Naive thymus-derived CD4-positive, alpha-beta T cell (primary cell): ENCODE data around the gene PIGV. TPM values are rescaled to one million over a fixed set of nuclear protein-coding genes. Genes with fewer than 3 reads are reported as not detected.

Experiments used
- ATAC-seq: fragments of 150-1000 bp; cut with Tn5 transposase; 2 replicates; pipeline ENCODE4 v1.10.0; 2021; ENCODE audit warnings: mild to moderate bottlenecking, moderate library complexity
- CTCF ChIA-PET: fragments of 350-600 bp; sonication (Branson Sonifier 250); formaldehyde crosslinking; loops from one replicate; lab custom pipeline; 2021; ENCODE audit warnings: antibody characterized with exemption; lab: Charles Lee
- POLR2A ChIA-PET: fragments of 350-600 bp; sonication (Branson Sonifier 250); formaldehyde crosslinking; loops from one replicate; lab custom pipeline; 2021; ENCODE audit warnings: antibody characterized with exemption, inconsistent platforms; lab: Charles Lee
- DNase-seq, 9 donors: peaks; one replicate each; pipeline versions ENCODE4 v3.0.0 to v3.0.0-alpha.2; 2020 to 2022; ENCODE audit warnings: mixed read lengths in 1 of 9
- H3K27ac ChIP-seq: one replicate; pipeline ENCODE4 v1.7.0; 2013; ENCODE audit warnings: mild to moderate bottlenecking, low read depth, low read length, moderate library complexity
- H3K27me3 ChIP-seq, 2 donors: one replicate each; pipeline ENCODE4 v1.7.0; 2013; ENCODE audit warnings: low read length in 2 of 2, mild to moderate bottlenecking in 2 of 2, moderate library complexity in 2 of 2; ENCODE audit not compliant: control insufficient read depth in 2 of 2, insufficient read depth in 2 of 2
- H3K36me3 ChIP-seq, 3 experiments: 1 replicate in 2 of 3; 2 replicates in 1 of 3; pipeline ENCODE4 v1.7.0; 2013; ENCODE audit warnings: low read length in 3 of 3, mild to moderate bottlenecking in 3 of 3, moderate library complexity in 1 of 3; ENCODE audit not compliant: insufficient read depth in 3 of 3, control insufficient read depth in 2 of 3
- H3K4me1 ChIP-seq, 2 donors: one replicate each; pipeline ENCODE4 v1.7.0; 2013; ENCODE audit warnings: low read length in 2 of 2, mild to moderate bottlenecking in 2 of 2, moderate library complexity in 1 of 2; ENCODE audit not compliant: control insufficient read depth in 2 of 2, insufficient read depth in 2 of 2
- H3K4me3 ChIP-seq: 2 replicates; pipeline ENCODE4 v1.7.0; 2013; ENCODE audit warnings: mild to moderate bottlenecking, low read length
- H3K9me3 ChIP-seq, 3 experiments: 1 replicate in 2 of 3; 2 replicates in 1 of 3; pipeline ENCODE4 v1.7.0; 2013; ENCODE audit warnings: low read length in 3 of 3; ENCODE audit not compliant: control insufficient read depth in 2 of 3
- H3K27ac Mint-ChIP-seq, 9 donors: one replicate each; pipeline ENCODE4 v1.8.0; 2020 to 2022; ENCODE audit warnings: mixed read lengths in 9 of 9, mild to moderate bottlenecking in 8 of 9, moderate library complexity in 5 of 9, inconsistent platforms in 2 of 9
- H3K27me3 Mint-ChIP-seq, 5 donors: one replicate each; pipeline ENCODE4 v1.8.0; 2021 to 2022; ENCODE audit warnings: mixed read lengths in 5 of 5, mild to moderate bottlenecking in 1 of 5
- H3K36me3 Mint-ChIP-seq, 5 donors: one replicate each; pipeline ENCODE4 v1.8.0; 2020 to 2022; ENCODE audit warnings: mixed read lengths in 5 of 5, mild to moderate bottlenecking in 3 of 5, inconsistent platforms in 1 of 5
- H3K4me1 Mint-ChIP-seq, 7 donors: one replicate each; pipeline ENCODE4 v1.8.0; 2020 to 2022; ENCODE audit warnings: mixed read lengths in 7 of 7, mild to moderate bottlenecking in 3 of 7, inconsistent platforms in 1 of 7
- H3K4me3 Mint-ChIP-seq, 10 donors: one replicate each; pipeline ENCODE4 v1.8.0; 2020 to 2022; ENCODE audit warnings: mild to moderate bottlenecking in 10 of 10, mixed read lengths in 10 of 10, moderate library complexity in 6 of 10, inconsistent platforms in 2 of 10
- H3K9me3 Mint-ChIP-seq, 11 donors: one replicate each; pipeline ENCODE4 v1.8.0; 2020 to 2022; ENCODE audit warnings: mixed read lengths in 11 of 11, mild to moderate bottlenecking in 4 of 11, inconsistent platforms in 1 of 11, moderate library complexity in 1 of 11
- intact Hi-C, 2 donors: fragments of 100-400 bp; cut with micrococcal nuclease; formaldehyde crosslinking; loops; one replicate each; pipeline ENCODE4 v1.15.1; 2023
- polyA plus RNA-seq, 2 donors: library from polyadenylated mRNA; unstranded; fragments of 300-500 nt; fragmentation: Illumina TruSeq; gene quantifications; one replicate each; pipeline ENCODE4 v1.2.3, GENCODE V29; 2021
- total RNA-seq, 6 experiments: library from RNA in 5 of 6; stranded (reverse) in 5 of 6; gene quantifications; 1 replicate in 5 of 6; 2 replicates in 1 of 6; pipeline ENCODE4 v1.2.3 and lab custom pipeline; 2021 to 2026

Gene PIGV
- total and polyA plus RNA-seq, 7 experiments from 2014 or later, result 7.0 to 17.9 (median 14.8) TPM

GRCh38 chr1:26768755-26769154, 19.0 kb upstream of the PIGV start:
- Histone ChIP-seq H3K9me3 (no peaks in the 10 kb centered on the region), H3K36me3 (peaks cover 41 to 96% (median 50%) of the 10 kb centered on the region in 3 experiments), H3K27me3 (no peaks in the 10 kb centered on the region), H3K4me1 (peaks cover 0 to 2% of the 10 kb centered on the region in 2 donors), H3K4me3 (no peak overlapping the region), H3K27ac (peak overlapping the region; percentile 19)
- H3K36me3 Mint-ChIP-seq, result peaks cover 0 to 58% (median 43%) of the 10 kb centered on the region in 5 donors
- H3K27me3 Mint-ChIP-seq, result no peaks in the 10 kb centered on the region
- ATAC-seq, result no peak
- peaks cover 0 to 44% (median 13%) of the 10 kb centered on the region in 7 donors for H3K4me1 Mint-ChIP-seq
- ChIA-PET CTCF (no interaction called here), POLR2A (interaction anchor here (0.8 to 3.5 kb wide), 5 partner anchors 16 to 76 kb away, joined by 3 to 13 read pairs (median 6); partner anchors contain the start of gene PIGV)
- DNase-seq, result no peak
- no peak overlapping the region for H3K4me3 Mint-ChIP-seq
- intact Hi-C loops, result no loop called here
- H3K27ac Mint-ChIP-seq, result peak overlapping the region; percentile 33 to 82 (median 76)
- H3K9me3 Mint-ChIP-seq, result no peaks in the 10 kb centered on the region

- Mint-ChIP-seq H3K9me3 (no peaks in the 10 kb centered on the region), H3K27ac (peak overlapping the region in 8 of 9 donors; percentile 13 to 78 (median 68)), H3K4me3 (no peak overlapping the region), H3K27me3 (no peaks in the 10 kb centered on the region), H3K4me1 (peaks cover 0 to 44% (median 9%) of the 10 kb centered on the region in 7 donors), H3K36me3 (peaks cover 10 to 75% (median 45%) of the 10 kb centered on the region in 5 donors)
- intact Hi-C loops, result no loop called here
- no peaks in the 10 kb centered on the region for H3K4me1 ChIP-seq
- H3K27me3 ChIP-seq, result no peaks in the 10 kb centered on the region
- ChIA-PET CTCF (interaction anchor here (1.9 kb wide), 1 partner anchor 18 kb away, joined by 5 read pairs; no protein-coding TSS in a partner anchor), POLR2A (interaction anchor here (0.6 to 1.3 kb wide), 5 partner anchors 10 to 28 kb away, joined by 3 to 11 read pairs (median 5); partner anchors contain the start of gene PIGV)
- H3K4me3 ChIP-seq, result no peak overlapping the region
- peaks cover 58 to 100% (median 66%) of the 10 kb centered on the region in 3 experiments for H3K36me3 ChIP-seq
- no peak for ATAC-seq
- no peaks in the 10 kb centered on the region for H3K9me3 ChIP-seq
- peak overlapping the region; percentile 25 for H3K27ac ChIP-seq
- no peak for DNase-seq
Measured at GRCh38 chr1:26771285-26771642, 16.5 kb upstream of the PIGV start.

GRCh38 chr1:26771643-26772321, 16.0 kb upstream of the PIGV start:
- Histone ChIP-seq H3K27me3 (no peaks in the 10 kb centered on the region), H3K4me3 (no peak overlapping the region), H3K4me1 (no peaks in the 10 kb centered on the region), H3K36me3 (peaks cover 58 to 100% (median 60%) of the 10 kb centered on the region in 3 experiments), H3K27ac (peak overlapping the region; percentile 25), H3K9me3 (no peaks in the 10 kb centered on the region)
- Mint-ChIP-seq H3K9me3 (no peaks in the 10 kb centered on the region), H3K27me3 (no peaks in the 10 kb centered on the region), H3K4me3 (no peak overlapping the region), H3K4me1 (peaks cover 0 to 42% (median 7%) of the 10 kb centered on the region in 7 donors), H3K36me3 (peaks cover 10 to 77% (median 49%) of the 10 kb centered on the region in 5 donors), H3K27ac (peak overlapping the region in 8 of 9 donors; percentile 55 to 78 (median 68))
- intact Hi-C loops, result no loop called here
- CTCF ChIA-PET, result interaction anchor here (1.9 kb wide), 1 partner anchor 17 kb away, joined by 5 read pairs; no protein-coding TSS in a partner anchor
- DNase-seq, result no peak
- ATAC-seq, result peak; percentile 54
- POLR2A ChIA-PET, result interaction anchor here (0.6 to 1.3 kb wide), 5 partner anchors 10 to 29 kb away, joined by 3 to 11 read pairs (median 5); partner anchors contain the start of gene PIGV

GRCh38 chr1:26772687-26773086, 15.1 kb upstream of the PIGV start:
- DNase-seq (no peak), ATAC-seq (no peak)
- ChIA-PET CTCF (no interaction called here), POLR2A (interaction anchor here (1.3 kb wide), 1 partner anchor 30 kb away, joined by 3 read pairs; no protein-coding TSS in a partner anchor)
- H3K27me3 Mint-ChIP-seq, result no peaks in the 10 kb centered on the region
- H3K9me3 Mint-ChIP-seq, result no peaks in the 10 kb centered on the region
- H3K4me3 Mint-ChIP-seq, result no peak overlapping the region
- H3K4me1 ChIP-seq, result no peaks in the 10 kb centered on the region
- no peaks in the 10 kb centered on the region for H3K27me3 ChIP-seq
- no peak overlapping the region for H3K4me3 ChIP-seq
- H3K4me1 Mint-ChIP-seq, result peaks cover 0 to 36% (median 4%) of the 10 kb centered on the region in 7 donors
- peaks cover 10 to 70% (median 47%) of the 10 kb centered on the region in 5 donors for H3K36me3 Mint-ChIP-seq
- peak overlapping the region in 5 of 9 donors; percentile 18 to 72 (median 67) for H3K27ac Mint-ChIP-seq
- H3K36me3 ChIP-seq, result peaks cover 51 to 99% (median 63%) of the 10 kb centered on the region in 3 experiments
- H3K9me3 ChIP-seq, result no peaks in the 10 kb centered on the region
- intact Hi-C loops, result no loop called here
- no peak overlapping the region for H3K27ac ChIP-seq

GRCh38 chr1:26774462-26774861, 13.3 kb upstream of the PIGV start:
- H3K9me3 Mint-ChIP-seq, result no peaks in the 10 kb centered on the region
- peaks cover 21 to 65% (median 49%) of the 10 kb centered on the region in 5 donors for H3K36me3 Mint-ChIP-seq
- CTCF ChIA-PET, result no interaction called here

GRCh38 chr1:26775666-26776065, 12.1 kb upstream of the PIGV start:
- Histone ChIP-seq H3K36me3 (peaks cover 33 to 98% (median 64%) of the 10 kb centered on the region in 3 experiments), H3K4me3 (no peak overlapping the region), H3K27ac (no peak overlapping the region), H3K4me1 (no peaks in the 10 kb centered on the region), H3K27me3 (no peaks in the 10 kb centered on the region), H3K9me3 (no peaks in the 10 kb centered on the region)
- ChIA-PET POLR2A (interaction anchor here (1.7 kb wide), 1 partner anchor 12 kb away, joined by 7 read pairs; the partner anchor contains the start of gene PIGV), CTCF (interaction anchor here (1.2 kb wide), 1 partner anchor 74 kb away, joined by 3 read pairs; no protein-coding TSS in a partner anchor)
- H3K36me3 Mint-ChIP-seq, result peaks cover 21 to 66% (median 49%) of the 10 kb centered on the region in 5 donors
- no peak overlapping the region for H3K4me3 Mint-ChIP-seq
- ATAC-seq (no peak), DNase-seq (no peak)
- H3K4me1 Mint-ChIP-seq, result peaks cover 5 to 26% (median 16%) of the 10 kb centered on the region in 7 donors
- intact Hi-C loops, result no loop called here
- peak overlapping the region in 6 of 9 donors; percentile 43 to 90 (median 62) for H3K27ac Mint-ChIP-seq
- H3K9me3 Mint-ChIP-seq, result no peaks in the 10 kb centered on the region
- H3K27me3 Mint-ChIP-seq, result no peaks in the 10 kb centered on the region

More at GRCh38 chr1:26774462-26774861, 13.3 kb upstream of the PIGV start:
- intact Hi-C loops, result no loop called here
- no peak for ATAC-seq
- Mint-ChIP-seq H3K4me1 (peaks cover 5 to 27% (median 13%) of the 10 kb centered on the region in 7 donors), H3K27ac (peak overlapping the region in 6 of 9 donors; percentile 12 to 68 (median 34)), H3K27me3 (no peaks in the 10 kb centered on the region), H3K4me3 (no peak overlapping the region)
- no peaks in the 10 kb centered on the region for H3K4me1 ChIP-seq
- no peaks in the 10 kb centered on the region for H3K9me3 ChIP-seq
- H3K27me3 ChIP-seq, result no peaks in the 10 kb centered on the region
- POLR2A ChIA-PET, result no interaction called here
- H3K4me3 ChIP-seq, result no peak overlapping the region
- DNase-seq, result no peak
- H3K36me3 ChIP-seq, result peaks cover 35 to 98% (median 56%) of the 10 kb centered on the region in 3 experiments
- no peak overlapping the region for H3K27ac ChIP-seq
